Uterus (tissue), 2 donors: ENCODE results near the gene TBL2.

Source experiments
- POLR2A ChIP-seq, 2 donors: fragments of 450-650 bp; IDR thresholded peaks; one replicate each; pipeline ENCODE4 v1.6.1; 2016; ENCODE audit warnings: antibody characterized with exemption in 2 of 2, mild to moderate bottlenecking in 1 of 2, moderate library complexity in 1 of 2
- TF ChIP-seq, protein P1 (sequence below), 4 experiments: fragments of 200-600 bp in 2 of 4; fragments of 450-650 bp in 2 of 4; sonication (generic) in 2 of 4; IDR thresholded peaks; one replicate each; pipeline ENCODE4 v1.5.1; 2016 to 2019; ENCODE audit warnings: antibody characterized with exemption in 4 of 4, mild to moderate bottlenecking in 2 of 4, moderate library complexity in 1 of 4

DNA sequence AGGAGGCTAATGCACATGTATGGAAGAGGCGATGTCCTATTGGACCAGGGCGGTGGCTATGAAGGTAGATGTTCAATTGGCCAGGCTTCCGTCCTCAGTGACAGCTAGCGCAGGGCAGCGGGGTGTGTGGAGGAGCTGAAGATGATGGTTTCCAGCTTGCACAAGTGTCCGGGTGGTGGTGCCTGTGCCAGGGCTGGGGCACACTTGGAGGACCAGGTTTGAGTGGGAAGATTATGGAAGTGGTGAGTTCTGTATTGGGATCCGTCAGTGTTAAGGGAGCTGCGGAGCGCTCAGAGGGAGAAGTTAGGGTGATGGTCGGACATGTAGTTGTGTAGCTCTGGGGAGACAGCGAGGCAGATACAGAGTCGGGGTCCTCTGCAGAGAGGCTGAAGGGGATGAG lies 8.5 kb upstream of the TBL2 start:
- TF ChIP-seq, protein P1, sequence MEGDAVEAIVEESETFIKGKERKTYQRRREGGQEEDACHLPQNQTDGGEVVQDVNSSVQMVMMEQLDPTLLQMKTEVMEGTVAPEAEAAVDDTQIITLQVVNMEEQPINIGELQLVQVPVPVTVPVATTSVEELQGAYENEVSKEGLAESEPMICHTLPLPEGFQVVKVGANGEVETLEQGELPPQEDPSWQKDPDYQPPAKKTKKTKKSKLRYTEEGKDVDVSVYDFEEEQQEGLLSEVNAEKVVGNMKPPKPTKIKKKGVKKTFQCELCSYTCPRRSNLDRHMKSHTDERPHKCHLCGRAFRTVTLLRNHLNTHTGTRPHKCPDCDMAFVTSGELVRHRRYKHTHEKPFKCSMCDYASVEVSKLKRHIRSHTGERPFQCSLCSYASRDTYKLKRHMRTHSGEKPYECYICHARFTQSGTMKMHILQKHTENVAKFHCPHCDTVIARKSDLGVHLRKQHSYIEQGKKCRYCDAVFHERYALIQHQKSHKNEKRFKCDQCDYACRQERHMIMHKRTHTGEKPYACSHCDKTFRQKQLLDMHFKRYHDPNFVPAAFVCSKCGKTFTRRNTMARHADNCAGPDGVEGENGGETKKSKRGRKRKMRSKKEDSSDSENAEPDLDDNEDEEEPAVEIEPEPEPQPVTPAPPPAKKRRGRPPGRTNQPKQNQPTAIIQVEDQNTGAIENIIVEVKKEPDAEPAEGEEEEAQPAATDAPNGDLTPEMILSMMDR (IDR thresholded peaks at IDR 0.05) = no peak
- no peak for TF ChIP-seq POLR2A (IDR thresholded peaks at IDR 0.05)
